ENCODE measurements around the gene RMI2. TPM values are rescaled to one million over a fixed set of nuclear protein-coding genes. Genes with fewer than 3 reads are reported as not detected.

The RMI2 gene
- polyA plus RNA-seq, 2 of the 4 experiments (the other 2 are of a cell fraction) = 24.2 to 26.9 TPM

DNA sequence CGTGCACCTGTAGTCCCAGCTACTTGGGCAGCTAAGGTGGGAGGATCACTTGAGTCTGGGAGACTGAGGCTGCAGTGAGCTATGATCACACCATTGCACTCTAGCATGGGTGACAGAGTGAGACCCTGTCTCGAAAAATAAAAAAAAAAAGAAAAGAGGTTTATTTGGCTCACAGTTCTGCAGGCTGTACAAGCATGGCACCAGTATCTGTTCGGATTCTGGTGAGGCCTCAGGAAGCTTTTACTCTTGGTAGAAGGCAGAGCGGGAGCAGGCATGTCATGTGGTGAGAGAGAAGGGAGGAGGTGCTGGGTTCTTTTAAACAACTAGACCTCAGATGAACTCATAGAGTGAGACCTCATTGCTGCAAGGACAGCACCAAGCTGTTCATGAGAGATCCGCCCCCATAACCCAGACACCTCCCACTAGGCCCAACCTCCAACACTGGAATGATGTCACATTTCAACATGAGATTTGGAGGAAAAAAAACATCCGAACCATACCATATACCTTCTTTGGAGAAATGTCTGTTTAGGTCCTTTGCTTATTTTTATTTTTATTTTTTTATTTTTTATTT lies 10.3 kb upstream of the RMI2 start:
- ATAC-seq (no peak), DNase-seq (ENCODE audit: low read depth in 1 of 2, low spot score in 1 of 2) (peak in 1 of 2 experiments; percentile 17), FAIRE-seq (no peak)
- Histone ChIP-seq H3K27ac (no peak overlapping the region), H3K9me3 (0 out of 3 replicates have a peak, but pooled peaks cover 2% of the 10 kb centered on the region), H3K4me1 (0 out of 3 replicates have a peak, but pooled peaks cover 3% of the 10 kb centered on the region), H3K4me3 (no peak overlapping the region), H3K4me2 (no peak overlapping the region)
- 76% methylated on average over 6 of the region's 6 CpGs for WGBS (ENCODE audit: missing lambda C conversion rate)
- ChIA-PET POLR2A (no interaction called here), CTCF (interaction anchor here (1.0 to 2.7 kb wide), 3 partner anchors 20 to 80 kb away, joined by 3 to 7 read pairs (median 4); partner anchors contain the start of gene SOCS1)
- TF ChIP-seq, protein P1, sequence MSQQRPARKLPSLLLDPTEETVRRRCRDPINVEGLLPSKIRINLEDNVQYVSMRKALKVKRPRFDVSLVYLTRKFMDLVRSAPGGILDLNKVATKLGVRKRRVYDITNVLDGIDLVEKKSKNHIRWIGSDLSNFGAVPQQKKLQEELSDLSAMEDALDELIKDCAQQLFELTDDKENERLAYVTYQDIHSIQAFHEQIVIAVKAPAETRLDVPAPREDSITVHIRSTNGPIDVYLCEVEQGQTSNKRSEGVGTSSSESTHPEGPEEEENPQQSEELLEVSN (IDR thresholded peaks at IDR 0.05; ENCODE audit: borderline replicate concordance, low read depth) = no peak
- TF ChIP-seq NR3C1 (IDR thresholded peaks at IDR 0.05) (no peak), RNF2 (IDR thresholded peaks at IDR 0.05; ENCODE audit: borderline replicate concordance, low read depth) (no peak), CHD4 (IDR thresholded peaks at IDR 0.05; ENCODE audit: borderline replicate concordance) (no peak), NFE2L2 (conservative IDR thresholded peaks at IDR 0.05; ENCODE audit: low read length) (no peak), POLR2AphosphoS2 (conservative IDR thresholded peaks at IDR 0.05; ENCODE audit: low read length) (no peak), FOXS1 (CRISPR knock-in tag; IDR thresholded peaks at IDR 0.05) (no peak), EHF (CRISPR knock-in tag; IDR thresholded peaks at IDR 0.05) (no peak), RCOR1 (IDR thresholded peaks at IDR 0.05; ENCODE audit: low read depth, low read length) (no peak), NPAS2 (CRISPR knock-in tag; IDR thresholded peaks at IDR 0.05; ENCODE audit: borderline replicate concordance) (no peak), ZSCAN20 (CRISPR knock-in tag; IDR thresholded peaks at IDR 0.05) (no peak), ZC3H11A (IDR thresholded peaks at IDR 0.05) (no peak), ZNF302 (CRISPR knock-in tag; IDR thresholded peaks at IDR 0.05) (no peak), KDM1A (IDR thresholded peaks at IDR 0.05; ENCODE audit: low read depth) (no peak)
- TF ChIP-seq, protein P2, sequence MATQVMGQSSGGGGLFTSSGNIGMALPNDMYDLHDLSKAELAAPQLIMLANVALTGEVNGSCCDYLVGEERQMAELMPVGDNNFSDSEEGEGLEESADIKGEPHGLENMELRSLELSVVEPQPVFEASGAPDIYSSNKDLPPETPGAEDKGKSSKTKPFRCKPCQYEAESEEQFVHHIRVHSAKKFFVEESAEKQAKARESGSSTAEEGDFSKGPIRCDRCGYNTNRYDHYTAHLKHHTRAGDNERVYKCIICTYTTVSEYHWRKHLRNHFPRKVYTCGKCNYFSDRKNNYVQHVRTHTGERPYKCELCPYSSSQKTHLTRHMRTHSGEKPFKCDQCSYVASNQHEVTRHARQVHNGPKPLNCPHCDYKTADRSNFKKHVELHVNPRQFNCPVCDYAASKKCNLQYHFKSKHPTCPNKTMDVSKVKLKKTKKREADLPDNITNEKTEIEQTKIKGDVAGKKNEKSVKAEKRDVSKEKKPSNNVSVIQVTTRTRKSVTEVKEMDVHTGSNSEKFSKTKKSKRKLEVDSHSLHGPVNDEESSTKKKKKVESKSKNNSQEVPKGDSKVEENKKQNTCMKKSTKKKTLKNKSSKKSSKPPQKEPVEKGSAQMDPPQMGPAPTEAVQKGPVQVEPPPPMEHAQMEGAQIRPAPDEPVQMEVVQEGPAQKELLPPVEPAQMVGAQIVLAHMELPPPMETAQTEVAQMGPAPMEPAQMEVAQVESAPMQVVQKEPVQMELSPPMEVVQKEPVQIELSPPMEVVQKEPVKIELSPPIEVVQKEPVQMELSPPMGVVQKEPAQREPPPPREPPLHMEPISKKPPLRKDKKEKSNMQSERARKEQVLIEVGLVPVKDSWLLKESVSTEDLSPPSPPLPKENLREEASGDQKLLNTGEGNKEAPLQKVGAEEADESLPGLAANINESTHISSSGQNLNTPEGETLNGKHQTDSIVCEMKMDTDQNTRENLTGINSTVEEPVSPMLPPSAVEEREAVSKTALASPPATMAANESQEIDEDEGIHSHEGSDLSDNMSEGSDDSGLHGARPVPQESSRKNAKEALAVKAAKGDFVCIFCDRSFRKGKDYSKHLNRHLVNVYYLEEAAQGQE (IDR thresholded peaks at IDR 0.05) = no peak
- TF ChIP-seq, protein P3, sequence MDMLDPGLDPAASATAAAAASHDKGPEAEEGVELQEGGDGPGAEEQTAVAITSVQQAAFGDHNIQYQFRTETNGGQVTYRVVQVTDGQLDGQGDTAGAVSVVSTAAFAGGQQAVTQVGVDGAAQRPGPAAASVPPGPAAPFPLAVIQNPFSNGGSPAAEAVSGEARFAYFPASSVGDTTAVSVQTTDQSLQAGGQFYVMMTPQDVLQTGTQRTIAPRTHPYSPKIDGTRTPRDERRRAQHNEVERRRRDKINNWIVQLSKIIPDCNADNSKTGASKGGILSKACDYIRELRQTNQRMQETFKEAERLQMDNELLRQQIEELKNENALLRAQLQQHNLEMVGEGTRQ (IDR thresholded peaks at IDR 0.05) = no peak
- TF ChIP-seq, protein P4, sequence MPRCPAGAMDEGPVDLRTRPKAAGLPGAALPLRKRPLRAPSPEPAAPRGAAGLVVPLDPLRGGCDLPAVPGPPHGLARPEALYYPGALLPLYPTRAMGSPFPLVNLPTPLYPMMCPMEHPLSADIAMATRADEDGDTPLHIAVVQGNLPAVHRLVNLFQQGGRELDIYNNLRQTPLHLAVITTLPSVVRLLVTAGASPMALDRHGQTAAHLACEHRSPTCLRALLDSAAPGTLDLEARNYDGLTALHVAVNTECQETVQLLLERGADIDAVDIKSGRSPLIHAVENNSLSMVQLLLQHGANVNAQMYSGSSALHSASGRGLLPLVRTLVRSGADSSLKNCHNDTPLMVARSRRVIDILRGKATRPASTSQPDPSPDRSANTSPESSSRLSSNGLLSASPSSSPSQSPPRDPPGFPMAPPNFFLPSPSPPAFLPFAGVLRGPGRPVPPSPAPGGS (IDR thresholded peaks at IDR 0.05) = no peak

DNA sequence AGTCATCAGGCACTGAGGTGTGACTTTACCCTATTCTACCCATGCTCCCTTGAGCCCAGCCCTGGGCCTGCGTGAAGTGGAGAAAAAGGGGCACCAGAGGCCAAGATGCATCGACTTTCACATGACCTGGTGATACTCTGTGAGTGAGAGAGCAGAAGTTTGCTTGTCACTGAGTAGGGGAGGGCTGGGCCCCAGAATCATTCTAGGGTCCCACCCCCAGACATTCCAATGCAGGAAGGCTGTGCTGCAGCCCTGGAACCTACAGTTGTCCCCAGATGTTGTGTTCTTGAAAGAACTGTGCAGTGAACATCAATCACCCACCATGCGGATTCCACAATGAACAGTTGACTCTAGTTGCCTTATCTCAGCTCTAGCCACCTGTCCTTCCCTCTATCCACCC lies 6.2 kb upstream of the RMI2 start:
- ChIA-PET CTCF (interaction anchor here (0.6 kb wide), 1 partner anchor 385 kb away, joined by 3 read pairs; no protein-coding TSS in a partner anchor), POLR2A (no interaction called here)
- no peak for DNase-seq (ENCODE audit: low read depth in 1 of 2, low spot score in 1 of 2)
- 0 out of 3 replicates have a peak, but pooled peaks cover 2% of the 10 kb centered on the region for H3K9me3 ChIP-seq
- H3K27ac ChIP-seq = no peak overlapping the region
- FAIRE-seq = no peak
- peak in 1 of 2 experiments; percentile 39; a peak in 1 of 6 replicates for ATAC-seq
- WGBS (ENCODE audit: missing lambda C conversion rate) = 71% methylated on average over 3 of the region's 3 CpGs
- H3K4me1 ChIP-seq = no peaks in the 10 kb centered on the region
- no peak overlapping the region for H3K4me3 ChIP-seq
- no peak overlapping the region for H3K4me2 ChIP-seq
- TF ChIP-seq ZFP36 (IDR thresholded peaks at IDR 0.05; ENCODE audit: borderline replicate concordance, partially characterized antibody) = no peak
- TF ChIP-seq EHF (CRISPR knock-in tag; IDR thresholded peaks at IDR 0.05) = no peak
- TF ChIP-seq, protein P4 (IDR thresholded peaks at IDR 0.05) = no peak
- no peak for TF ChIP-seq TFCP2L1 (CRISPR knock-in tag; IDR thresholded peaks at IDR 0.05)
- no peak for TF ChIP-seq SREBF2 (IDR thresholded peaks at IDR 0.05)
- TF ChIP-seq RARB (CRISPR knock-in tag; IDR thresholded peaks at IDR 0.05) = no peak
- no peak for TF ChIP-seq ZNF302 (CRISPR knock-in tag; IDR thresholded peaks at IDR 0.05)
- TF ChIP-seq MYC (IDR thresholded peaks at IDR 0.05; ENCODE audit: borderline replicate concordance, low read length) = no peak
- no peak for TF ChIP-seq MAZ (IDR thresholded peaks at IDR 0.05; ENCODE audit: borderline replicate concordance, low read depth, low read length)
- no peak for TF ChIP-seq TP53 (CRISPR knock-in tag; IDR thresholded peaks at IDR 0.05)
- TF ChIP-seq CBX2 (IDR thresholded peaks at IDR 0.05; ENCODE audit: borderline replicate concordance, low read depth) = no peak
- no peak for TF ChIP-seq EHMT2 (IDR thresholded peaks at IDR 0.05; ENCODE audit: low read depth)
- no peak for TF ChIP-seq RFX5 (IDR thresholded peaks at IDR 0.05)
- no peak for TF ChIP-seq EP300 (IDR thresholded peaks at IDR 0.05)
- TF ChIP-seq CEBPB (IDR thresholded peaks at IDR 0.05) = no peak
- TF ChIP-seq PHF8 (IDR thresholded peaks at IDR 0.05; ENCODE audit: borderline replicate concordance, low read depth) = no peak
- no peak for TF ChIP-seq FOSB (CRISPR knock-in tag; IDR thresholded peaks at IDR 0.05)
- no peak for TF ChIP-seq POLR2AphosphoS2 (conservative IDR thresholded peaks at IDR 0.05; ENCODE audit: low read length)
